ENCODE measurements around the gene THSD4.

THSD4 gene

GRCh38 chr15:71278989-71279756, 163.9 kb downstream of the THSD4 start:
- H3K27ac Mint-ChIP-seq = no peak overlapping the region

DNA sequence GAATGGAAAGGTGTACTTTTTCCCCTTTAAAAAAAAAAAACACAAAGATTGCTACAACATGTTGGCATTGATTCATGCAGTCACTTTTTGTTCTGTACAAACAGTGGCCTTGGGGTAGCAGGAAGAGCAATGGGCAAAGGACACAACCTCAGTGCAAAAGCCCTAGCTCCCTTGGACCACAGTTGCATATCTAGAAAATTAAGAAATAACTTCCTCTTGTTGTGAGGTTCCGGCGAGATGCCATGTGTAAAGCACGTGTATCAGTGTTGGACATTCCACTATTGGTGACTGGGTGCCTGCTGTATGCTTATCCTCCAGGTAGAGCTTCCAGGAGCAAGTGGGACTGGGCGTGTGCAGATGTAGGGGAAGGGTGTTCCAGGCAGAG, 164.5 kb downstream of the THSD4 start:
- no peak overlapping the region for H3K4me3 Mint-ChIP-seq
- H3K4me1 Mint-ChIP-seq (ENCODE audit: low read depth) = no peaks in the 10 kb centered on the region
- intact Hi-C loops (cut with micrococcal nuclease) = no loop called here
- peaks cover 15% of the 10 kb centered on the region for H3K27me3 Mint-ChIP-seq
- no peaks in the 10 kb centered on the region for H3K9me3 Mint-ChIP-seq
- no peak overlapping the region for H3K27ac Mint-ChIP-seq
- H3K36me3 Mint-ChIP-seq (ENCODE audit: low read depth) = no peaks in the 10 kb centered on the region

More at GRCh38 chr15:71278989-71279756, 163.9 kb downstream of the THSD4 start:
- Mint-ChIP-seq H3K4me3 (no peak overlapping the region), H3K36me3 (ENCODE audit: low read depth) (no peaks in the 10 kb centered on the region), H3K9me3 (no peaks in the 10 kb centered on the region), H3K4me1 (ENCODE audit: low read depth) (no peaks in the 10 kb centered on the region), H3K27me3 (peaks cover 15% of the 10 kb centered on the region)
- intact Hi-C loops (cut with micrococcal nuclease) = no loop called here

DNA sequence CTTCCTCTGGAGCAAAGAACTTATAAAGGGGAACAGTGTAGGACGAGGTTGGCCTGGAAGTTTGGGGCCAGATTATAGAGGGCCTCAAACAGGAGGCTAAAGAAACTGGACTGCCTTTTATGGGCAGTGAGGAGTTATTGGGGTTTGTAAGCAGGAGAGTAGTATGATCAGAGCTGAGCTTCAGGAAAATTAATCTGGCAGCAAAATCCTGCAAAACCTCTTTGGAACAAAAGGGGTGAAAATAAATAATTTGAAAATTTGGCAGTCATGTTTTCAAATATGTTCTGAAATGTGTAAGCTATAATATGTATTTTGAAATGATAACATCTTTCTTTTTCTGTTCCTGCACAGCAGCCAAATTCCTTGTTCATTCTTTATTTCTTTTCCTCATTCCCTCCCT, 164.9 kb downstream of the THSD4 start:
- no peaks in the 10 kb centered on the region for H3K36me3 Mint-ChIP-seq (ENCODE audit: low read depth)
- H3K4me1 Mint-ChIP-seq (ENCODE audit: low read depth) = no peaks in the 10 kb centered on the region
- no peak overlapping the region for H3K27ac Mint-ChIP-seq
- no peak overlapping the region for H3K4me3 Mint-ChIP-seq
- H3K9me3 Mint-ChIP-seq = no peaks in the 10 kb centered on the region
- H3K27me3 Mint-ChIP-seq = peaks cover 15% of the 10 kb centered on the region
- intact Hi-C loops (cut with micrococcal nuclease) = no loop called here

- no peaks in the 10 kb centered on the region for H3K36me3 Mint-ChIP-seq (ENCODE audit: low read depth)
- H3K27me3 Mint-ChIP-seq = peaks cover 17% of the 10 kb centered on the region
- H3K4me1 Mint-ChIP-seq (ENCODE audit: low read depth) = no peaks in the 10 kb centered on the region
- no peak overlapping the region for H3K4me3 Mint-ChIP-seq
- no peaks in the 10 kb centered on the region for H3K9me3 Mint-ChIP-seq
- intact Hi-C loops (cut with micrococcal nuclease) = no loop called here
- H3K27ac Mint-ChIP-seq = no peak overlapping the region
Measured at GRCh38 chr15:71281256-71281655, 166.0 kb downstream of the THSD4 start.

- no peaks in the 10 kb centered on the region for H3K9me3 Mint-ChIP-seq
- H3K4me3 Mint-ChIP-seq = no peak overlapping the region
- no peaks in the 10 kb centered on the region for H3K4me1 Mint-ChIP-seq (ENCODE audit: low read depth)
- H3K27me3 Mint-ChIP-seq = peaks cover 21% of the 10 kb centered on the region
- H3K27ac Mint-ChIP-seq = no peak overlapping the region
- no peaks in the 10 kb centered on the region for H3K36me3 Mint-ChIP-seq (ENCODE audit: low read depth)
- intact Hi-C loops (cut with micrococcal nuclease) = no loop called here
Measured at GRCh38 chr15:71282076-71282475, 166.8 kb downstream of the THSD4 start.

- H3K9me3 Mint-ChIP-seq = no peaks in the 10 kb centered on the region
- no peaks in the 10 kb centered on the region for H3K4me1 Mint-ChIP-seq (ENCODE audit: low read depth)
- intact Hi-C loops (cut with micrococcal nuclease) = no loop called here
- no peak overlapping the region for H3K4me3 Mint-ChIP-seq
- no peaks in the 10 kb centered on the region for H3K36me3 Mint-ChIP-seq (ENCODE audit: low read depth)
- peaks cover 26% of the 10 kb centered on the region for H3K27me3 Mint-ChIP-seq
- H3K27ac Mint-ChIP-seq = no peak overlapping the region
Measured at GRCh38 chr15:71288348-71288955, 173.2 kb downstream of the THSD4 start.

GRCh38 chr15:71290002-71290401, 174.7 kb downstream of the THSD4 start:
- H3K4me1 Mint-ChIP-seq (ENCODE audit: low read depth) = peaks cover 4% of the 10 kb centered on the region
- H3K27ac Mint-ChIP-seq = no peak overlapping the region
- peaks cover 26% of the 10 kb centered on the region for H3K27me3 Mint-ChIP-seq
- intact Hi-C loops (cut with micrococcal nuclease) = no loop called here
- H3K4me3 Mint-ChIP-seq = no peak overlapping the region
- H3K36me3 Mint-ChIP-seq (ENCODE audit: low read depth) = no peaks in the 10 kb centered on the region
- H3K9me3 Mint-ChIP-seq = no peaks in the 10 kb centered on the region

DNA sequence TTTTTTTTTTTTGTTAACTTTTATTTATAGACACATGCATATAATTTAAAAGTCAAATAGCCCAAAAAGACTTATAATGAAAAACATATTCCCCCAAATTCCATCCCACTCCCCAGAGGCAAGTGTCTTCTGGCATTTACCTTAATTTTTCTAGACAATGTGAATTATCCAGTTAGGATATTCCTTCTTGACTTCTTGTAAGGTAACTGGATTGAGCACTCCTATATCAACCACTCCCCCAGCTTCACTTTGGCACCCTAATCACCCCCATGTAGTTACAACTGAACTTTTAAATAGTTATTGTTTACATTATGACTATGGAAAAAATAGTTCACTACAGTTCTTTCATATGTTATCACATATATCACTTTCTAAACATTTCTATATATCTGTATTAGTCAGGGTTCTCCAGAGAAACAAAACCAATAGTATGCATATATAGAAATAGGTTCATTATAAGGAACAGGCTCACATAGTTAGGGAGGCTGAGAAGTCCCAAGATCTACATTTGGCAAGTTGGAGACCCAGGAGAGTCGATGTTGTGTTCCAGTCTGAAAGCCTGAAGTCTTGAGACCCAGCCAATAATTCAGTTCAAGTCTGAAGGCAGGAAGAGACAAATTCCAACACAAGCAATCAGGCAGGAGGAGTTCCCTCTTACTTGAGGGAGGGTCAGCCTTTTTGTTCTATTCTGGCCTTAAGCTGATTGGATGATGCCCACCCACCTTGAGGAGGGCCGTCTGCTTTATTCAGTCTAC, 175.8 kb downstream of the THSD4 start:
- intact Hi-C loops (cut with micrococcal nuclease) = no loop called here
- Mint-ChIP-seq H3K9me3 (no peaks in the 10 kb centered on the region), H3K27ac (no peak overlapping the region), H3K4me3 (no peak overlapping the region), H3K4me1 (ENCODE audit: low read depth) (peaks cover 14% of the 10 kb centered on the region), H3K36me3 (ENCODE audit: low read depth) (no peaks in the 10 kb centered on the region), H3K27me3 (peaks cover 25% of the 10 kb centered on the region)

GRCh38 chr15:71291723-71292122, 176.5 kb downstream of the THSD4 start:
- H3K9me3 Mint-ChIP-seq = no peaks in the 10 kb centered on the region
- intact Hi-C loops (cut with micrococcal nuclease) = no loop called here
- H3K27ac Mint-ChIP-seq = no peak overlapping the region
- no peak overlapping the region for H3K4me3 Mint-ChIP-seq
- no peaks in the 10 kb centered on the region for H3K36me3 Mint-ChIP-seq (ENCODE audit: low read depth)
- H3K4me1 Mint-ChIP-seq (ENCODE audit: low read depth) = peaks cover 14% of the 10 kb centered on the region
- peaks cover 22% of the 10 kb centered on the region for H3K27me3 Mint-ChIP-seq

GRCh38 chr15:71293723-71294122, 178.5 kb downstream of the THSD4 start:
- Mint-ChIP-seq H3K4me3 (no peak overlapping the region), H3K36me3 (ENCODE audit: low read depth) (no peaks in the 10 kb centered on the region), H3K9me3 (no peaks in the 10 kb centered on the region), H3K4me1 (ENCODE audit: low read depth) (peaks cover 14% of the 10 kb centered on the region), H3K27me3 (peaks cover 32% of the 10 kb centered on the region), H3K27ac (no peak overlapping the region)
- intact Hi-C loops (cut with micrococcal nuclease) = no loop called here

- intact Hi-C loops (cut with micrococcal nuclease) = no loop called here
- Mint-ChIP-seq H3K27me3 (peaks cover 35% of the 10 kb centered on the region), H3K27ac (no peak overlapping the region)
Measured at GRCh38 chr15:71294251-71294910, 179.1 kb downstream of the THSD4 start.

GRCh38 chr15:71294911-71295602, 179.8 kb downstream of the THSD4 start:
- no peak overlapping the region for H3K4me3 Mint-ChIP-seq
- intact Hi-C loops (cut with micrococcal nuclease) = no loop called here
- H3K4me1 Mint-ChIP-seq (ENCODE audit: low read depth) = peaks cover 14% of the 10 kb centered on the region
- no peaks in the 10 kb centered on the region for H3K9me3 Mint-ChIP-seq
- H3K27me3 Mint-ChIP-seq = peaks cover 33% of the 10 kb centered on the region
- H3K27ac Mint-ChIP-seq = no peak overlapping the region
- H3K36me3 Mint-ChIP-seq (ENCODE audit: low read depth) = no peaks in the 10 kb centered on the region

More at GRCh38 chr15:71294251-71294910, 179.1 kb downstream of the THSD4 start:
- no peaks in the 10 kb centered on the region for H3K9me3 Mint-ChIP-seq
- no peaks in the 10 kb centered on the region for H3K36me3 Mint-ChIP-seq (ENCODE audit: low read depth)
- H3K4me1 Mint-ChIP-seq (ENCODE audit: low read depth) = peaks cover 14% of the 10 kb centered on the region
- no peak overlapping the region for H3K4me3 Mint-ChIP-seq

DNA sequence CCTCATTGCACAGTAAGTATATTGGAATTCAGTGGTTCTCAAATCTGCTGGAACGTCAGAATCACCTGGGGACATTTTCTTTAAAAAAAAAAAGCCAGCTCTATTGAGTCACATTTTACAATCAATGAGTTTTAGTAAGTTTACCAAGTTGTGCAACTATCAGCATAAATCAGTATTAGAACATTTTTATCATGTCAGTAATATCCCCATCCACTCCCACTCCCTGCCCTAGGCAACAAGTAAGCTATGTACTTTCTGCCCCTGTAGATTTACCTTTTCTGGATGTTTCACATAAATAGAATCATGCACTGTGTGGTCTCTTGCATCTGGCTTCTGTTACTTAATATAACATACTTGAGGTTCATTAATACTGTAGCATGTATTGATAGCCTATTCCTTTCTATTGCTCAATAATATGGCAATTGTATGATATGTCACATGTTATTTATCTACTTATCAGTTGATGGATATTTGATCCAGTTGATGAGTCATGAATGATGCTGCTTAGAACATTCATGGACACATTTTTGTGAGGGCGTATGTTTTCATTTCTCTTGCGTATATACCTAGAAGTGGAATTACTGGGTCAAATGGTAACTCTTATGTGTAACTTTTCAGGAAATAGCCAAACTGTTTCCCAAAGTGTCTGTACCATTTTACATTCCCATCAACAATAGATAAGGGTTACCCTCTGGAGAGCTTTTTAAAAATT, 180.5 kb downstream of the THSD4 start:
- Mint-ChIP-seq H3K27me3 (peaks cover 31% of the 10 kb centered on the region), H3K36me3 (ENCODE audit: low read depth) (no peaks in the 10 kb centered on the region), H3K27ac (no peak overlapping the region), H3K4me3 (no peak overlapping the region), H3K9me3 (no peaks in the 10 kb centered on the region), H3K4me1 (ENCODE audit: low read depth) (peaks cover 14% of the 10 kb centered on the region)
- intact Hi-C loops (cut with micrococcal nuclease) = no loop called here
